HG03196 (cell line): ENCODE data around the gene GLCE.

Experiments
- ATAC-seq: cut with Tn5 transposase; IDR thresholded peaks from one replicate; pipeline ENCODE4 v1.9.1; 2021; ENCODE audit not compliant: unreplicated experiment

GLCE gene

DNA sequence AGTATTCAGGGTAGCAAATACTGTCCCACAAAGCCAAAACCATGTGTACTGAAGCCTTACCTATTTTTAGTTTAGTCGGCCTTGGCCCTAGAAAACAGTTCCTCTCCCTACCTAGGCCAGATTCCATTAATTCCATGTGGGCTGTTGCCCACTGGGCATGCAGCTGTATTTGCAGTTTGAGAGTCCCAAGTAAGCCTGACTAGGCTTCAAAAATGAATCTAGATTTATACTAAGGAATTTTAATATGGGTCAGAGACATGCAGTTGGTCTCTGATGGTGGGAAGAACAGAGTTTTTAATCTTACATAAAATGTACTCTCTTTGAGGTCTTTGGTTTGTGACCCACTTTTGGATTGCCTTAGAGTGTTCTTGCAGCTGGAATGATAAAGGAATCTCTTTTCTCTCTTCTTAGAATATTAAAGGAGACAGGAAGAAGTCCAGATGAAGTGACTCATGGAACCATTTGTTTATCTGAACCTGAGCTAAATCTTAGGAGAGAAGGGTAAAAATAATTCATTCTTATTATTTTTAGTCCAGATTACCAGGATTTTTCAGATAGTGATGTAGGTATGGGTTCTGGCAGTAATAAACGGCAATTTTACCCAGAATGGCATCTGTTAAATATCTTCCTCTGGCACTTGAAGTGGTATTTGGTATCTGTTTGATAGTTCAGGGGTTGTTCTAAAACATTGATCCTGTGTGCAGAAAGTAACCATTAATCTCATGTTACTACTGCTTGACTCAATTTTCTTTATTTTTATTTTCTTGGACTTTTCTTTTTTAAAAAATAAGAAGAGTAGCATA lies 33.8 kb downstream of the GLCE start:
- no peak for ATAC-seq

DNA sequence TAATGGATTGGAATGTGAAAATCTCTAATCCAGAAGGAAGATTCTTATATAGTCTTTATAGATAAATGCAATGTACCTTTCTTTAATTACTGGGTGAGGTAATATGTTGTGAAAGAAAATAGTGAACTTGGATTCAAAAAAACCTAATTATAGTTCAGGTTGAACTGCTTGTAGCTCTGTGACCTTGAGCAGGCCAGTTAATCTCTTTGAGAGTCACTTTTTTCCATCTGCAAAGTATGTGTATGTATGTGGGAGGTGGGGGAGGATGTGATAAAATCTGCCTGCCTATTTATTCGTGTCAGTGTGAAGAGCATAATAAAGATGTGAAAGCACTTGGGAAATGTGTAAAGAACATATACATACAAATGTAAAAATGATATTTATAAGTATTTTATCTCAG lies 34.4 kb downstream of the GLCE start:
- ATAC-seq = no peak

DNA sequence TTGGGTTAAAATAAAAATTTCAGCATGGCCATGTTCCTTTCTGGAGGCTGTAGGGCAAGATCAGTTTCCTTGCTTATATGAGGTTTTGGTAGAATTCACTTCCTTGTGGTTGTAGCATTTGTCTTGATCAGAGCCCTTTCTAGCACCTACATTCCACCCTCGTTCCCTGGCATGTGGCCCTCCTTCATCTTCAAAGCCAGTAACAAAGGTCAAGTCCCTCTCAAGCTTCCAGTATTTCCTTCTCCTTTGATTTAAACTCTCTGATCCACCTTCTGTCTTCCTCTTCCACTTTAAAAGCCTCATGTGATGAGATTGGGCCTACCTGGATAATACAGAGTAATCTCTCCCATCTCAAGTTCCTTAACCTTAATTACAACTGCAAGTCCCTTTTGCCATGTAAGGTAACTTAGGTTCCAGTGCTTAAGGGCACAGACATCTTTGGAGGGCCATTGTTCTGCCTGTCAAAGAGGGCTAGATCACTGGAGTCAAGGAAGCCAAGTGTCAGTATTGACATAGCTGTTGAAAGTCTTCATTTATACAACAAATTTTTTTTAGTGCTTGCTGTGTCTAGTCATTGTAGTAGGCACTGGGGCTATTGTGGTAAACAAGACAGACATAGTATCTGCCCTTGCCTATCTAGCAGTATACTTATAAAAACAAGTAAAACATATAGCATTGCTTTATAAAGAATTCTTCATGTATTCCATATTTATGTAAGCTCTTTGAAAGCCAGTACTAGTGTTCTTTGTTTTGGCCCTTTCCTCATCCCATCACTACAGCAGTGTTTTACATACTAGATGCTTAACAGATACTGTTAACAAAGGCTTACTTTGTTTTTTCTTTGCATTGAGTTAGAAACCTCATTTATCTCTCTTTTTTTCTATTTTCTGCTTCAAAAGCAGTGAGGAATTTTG lies 40.7 kb downstream of the GLCE start:
- no peak for ATAC-seq

DNA sequence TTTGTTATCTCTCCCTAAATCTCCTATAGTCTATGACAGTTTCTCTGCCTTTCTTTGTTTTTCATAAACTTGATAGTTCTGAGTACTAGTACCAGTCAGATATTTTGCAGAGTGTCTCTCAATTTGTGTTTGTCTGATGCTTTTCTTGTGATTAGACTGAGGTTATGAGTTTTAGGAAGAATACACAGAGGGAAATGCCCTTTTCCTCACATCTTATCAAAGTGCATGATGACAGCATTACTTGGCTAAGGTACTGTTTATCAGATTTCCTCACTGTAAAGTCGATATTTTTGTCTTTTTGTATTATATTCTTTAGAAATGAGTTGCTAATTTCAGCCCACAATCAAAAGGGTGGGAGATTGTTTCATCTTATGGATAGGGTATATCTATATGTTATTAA lies 45.6 kb downstream of the GLCE start:
- no peak for ATAC-seq

DNA sequence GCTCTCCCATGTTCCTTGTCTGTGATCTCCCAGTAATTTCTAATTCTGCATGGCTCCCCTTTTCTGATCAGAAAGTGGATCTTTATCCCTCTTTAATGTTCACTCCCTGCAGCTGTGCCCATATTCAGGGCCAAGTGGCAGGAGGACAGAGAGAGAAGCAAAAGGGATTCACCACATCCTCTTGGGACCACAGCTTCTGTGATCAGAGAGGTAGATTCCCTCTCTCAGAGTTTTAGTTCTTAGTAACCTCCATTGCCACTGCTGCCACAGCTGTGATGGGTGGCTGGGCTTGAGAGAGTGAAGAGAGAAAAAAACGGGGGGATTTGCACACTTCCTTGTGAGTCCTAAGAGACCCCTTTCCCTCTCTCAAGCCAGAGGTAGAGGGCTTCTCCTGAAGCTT lies 49.2 kb downstream of the GLCE start:
- ATAC-seq = no peak

DNA sequence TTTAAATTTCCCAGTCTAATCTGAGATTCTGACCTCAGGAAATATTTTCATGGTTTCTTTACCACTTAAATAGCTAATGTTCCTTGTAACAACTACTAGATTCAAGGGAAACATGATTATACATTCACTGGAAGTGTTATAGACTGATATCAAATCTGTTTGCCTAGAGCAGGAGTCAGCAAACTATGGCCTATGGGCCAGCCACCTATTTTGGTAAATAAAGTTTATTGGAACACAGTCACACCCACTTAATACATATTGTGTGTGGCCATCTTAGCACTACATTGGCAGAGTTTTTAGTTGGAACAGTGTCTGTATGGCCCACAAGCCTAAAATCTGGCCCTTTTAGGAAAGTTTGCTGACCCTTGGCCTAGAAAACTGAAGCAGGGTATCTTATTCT lies 50.1 kb downstream of the GLCE start:
- ATAC-seq = no peak

DNA sequence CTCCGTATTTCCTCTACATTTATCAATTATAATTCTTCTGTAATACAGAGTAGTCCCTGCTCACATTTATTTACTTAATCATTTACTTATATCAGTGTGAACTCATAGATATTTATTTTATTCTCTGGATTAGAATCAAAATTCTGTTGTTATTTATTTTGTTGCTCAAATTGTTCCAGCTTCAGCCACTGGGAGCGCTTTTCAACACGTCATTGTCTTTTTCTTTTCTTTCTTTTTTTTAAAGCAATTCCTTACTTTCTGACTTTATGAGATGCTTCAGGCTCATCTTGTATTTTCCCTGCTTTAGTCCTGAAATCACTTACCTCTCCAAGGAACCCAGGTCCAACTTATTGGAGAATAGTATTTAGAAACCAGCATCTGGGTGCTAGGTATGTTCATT lies 53.4 kb downstream of the GLCE start:
- ATAC-seq = no peak

DNA sequence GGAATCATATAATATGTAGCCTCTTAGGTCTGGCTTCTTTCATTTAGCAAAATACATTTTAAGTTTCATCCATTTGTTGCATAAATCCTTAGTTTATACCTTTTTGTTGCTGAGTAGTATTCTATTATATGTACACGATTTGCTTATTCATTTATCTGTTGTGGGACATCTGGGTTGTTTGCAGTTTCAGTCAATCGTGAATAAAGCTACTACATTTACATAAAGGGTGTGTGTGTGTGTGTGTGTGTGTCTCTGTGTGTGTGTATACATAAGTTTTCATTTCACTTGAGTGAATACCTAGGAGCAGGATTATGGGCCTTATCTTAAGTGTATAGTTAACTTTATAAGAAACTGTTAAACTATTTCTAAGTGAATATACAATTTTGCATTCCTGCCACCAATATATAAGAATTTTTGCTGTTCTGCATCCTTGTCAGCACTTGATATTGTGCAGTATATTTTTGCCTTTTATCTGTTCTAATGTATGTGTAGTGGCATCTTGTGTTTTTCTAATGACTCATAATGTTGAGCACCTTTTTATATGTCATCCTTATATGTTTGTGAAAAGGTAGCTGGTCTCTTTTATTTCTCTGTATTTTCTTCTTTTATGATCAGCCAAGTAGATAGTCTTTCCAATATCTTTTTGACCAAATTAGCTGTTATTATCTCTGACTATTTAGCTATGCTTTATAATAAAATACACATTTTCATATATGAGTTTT lies 55.0 kb downstream of the GLCE start:
- no peak for ATAC-seq

DNA sequence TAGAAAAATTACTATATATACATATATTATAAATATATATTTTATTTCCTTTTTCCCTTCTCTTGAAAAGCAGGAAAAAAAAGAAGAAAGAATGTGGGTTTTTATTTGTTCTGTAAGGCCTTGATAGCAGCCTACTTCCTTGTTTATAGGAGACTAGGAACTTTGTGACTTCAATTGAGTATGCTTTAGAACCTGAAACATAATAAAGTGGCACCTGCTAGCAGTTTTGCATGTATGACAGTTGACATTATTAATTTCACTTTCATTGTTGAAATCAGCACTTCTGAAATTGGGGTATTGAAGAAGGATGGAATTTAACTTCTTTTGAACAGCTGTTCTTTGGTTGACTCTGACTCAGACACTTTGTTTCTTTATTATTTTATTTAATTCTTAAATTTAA lies 56.9 kb downstream of the GLCE start:
- ATAC-seq = no peak

DNA sequence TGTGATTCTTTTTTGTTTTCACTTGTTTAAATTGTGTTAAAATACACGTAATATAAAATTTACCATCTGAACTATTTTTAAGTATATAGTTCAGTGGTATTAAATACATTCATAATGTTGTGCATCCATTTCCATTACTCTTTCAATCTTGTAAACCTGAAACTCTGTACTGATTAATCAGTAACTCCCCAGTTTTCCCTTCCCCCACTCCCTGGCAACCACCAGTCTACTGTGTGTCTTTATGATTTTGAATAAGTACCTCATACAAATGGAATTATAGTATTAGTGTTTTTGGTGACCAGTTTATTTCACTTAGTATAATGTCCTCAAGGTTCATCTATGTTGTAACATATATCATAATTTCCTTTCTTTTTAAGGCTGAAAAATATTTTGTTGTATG lies 59.3 kb downstream of the GLCE start:
- no peak for ATAC-seq

DNA sequence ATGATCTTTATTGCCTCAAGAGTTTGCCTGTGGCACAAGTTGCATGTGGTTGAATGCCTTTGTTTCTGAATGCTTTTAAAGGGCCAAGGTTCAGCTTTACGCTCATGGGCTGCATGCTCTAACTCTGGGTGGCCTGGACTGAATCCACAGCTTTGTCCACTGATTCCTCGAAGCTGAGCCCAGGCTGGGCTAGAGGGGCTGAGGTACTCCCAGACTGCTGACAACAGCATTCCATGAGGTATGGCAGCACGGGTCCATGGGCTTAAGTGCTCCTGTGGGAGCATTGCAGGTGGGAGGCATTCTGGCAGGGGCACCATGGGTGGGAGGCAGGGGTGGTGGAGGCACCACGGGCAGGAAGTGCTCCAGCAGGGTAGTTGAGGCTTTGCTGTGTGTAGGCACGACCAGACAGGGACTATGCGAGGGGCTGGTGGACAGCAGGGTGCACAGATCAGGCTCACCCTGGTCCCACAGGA lies 61.6 kb downstream of the GLCE start:
- ATAC-seq = no peak

DNA sequence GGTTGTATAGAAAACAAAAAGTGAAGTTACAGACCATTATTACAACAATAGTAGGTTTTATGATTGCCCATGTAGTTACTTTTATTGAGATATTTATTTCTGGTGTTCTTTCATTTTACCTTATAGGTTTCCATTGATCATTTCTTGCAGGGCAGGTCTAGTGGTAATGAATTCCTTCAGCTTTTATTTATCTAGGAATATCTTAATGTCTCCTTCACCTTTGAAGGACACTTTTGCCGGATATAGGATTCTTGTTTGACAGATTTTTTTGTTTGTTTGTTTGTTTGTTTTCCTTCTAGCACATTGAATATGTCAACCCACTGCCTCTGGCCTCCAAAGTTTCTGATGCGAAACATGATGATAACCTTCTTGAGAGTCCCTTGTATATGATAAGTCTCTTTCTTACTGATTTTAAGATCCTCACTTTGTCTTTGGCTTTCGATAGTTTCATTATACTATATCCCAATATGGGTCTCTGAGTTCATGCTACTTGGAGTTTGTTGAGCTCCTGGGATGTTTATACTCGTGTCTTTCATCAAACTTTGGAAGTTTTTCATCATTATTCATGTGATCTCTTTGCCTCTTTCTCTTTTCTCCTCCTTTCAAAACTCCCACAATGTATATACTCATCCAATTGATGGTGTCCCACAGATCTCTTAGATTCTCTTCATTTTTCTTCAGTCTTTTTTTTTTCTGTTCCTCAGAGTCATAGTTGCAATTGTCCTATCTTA lies 62.8 kb downstream of the GLCE start:
- no peak for ATAC-seq

DNA sequence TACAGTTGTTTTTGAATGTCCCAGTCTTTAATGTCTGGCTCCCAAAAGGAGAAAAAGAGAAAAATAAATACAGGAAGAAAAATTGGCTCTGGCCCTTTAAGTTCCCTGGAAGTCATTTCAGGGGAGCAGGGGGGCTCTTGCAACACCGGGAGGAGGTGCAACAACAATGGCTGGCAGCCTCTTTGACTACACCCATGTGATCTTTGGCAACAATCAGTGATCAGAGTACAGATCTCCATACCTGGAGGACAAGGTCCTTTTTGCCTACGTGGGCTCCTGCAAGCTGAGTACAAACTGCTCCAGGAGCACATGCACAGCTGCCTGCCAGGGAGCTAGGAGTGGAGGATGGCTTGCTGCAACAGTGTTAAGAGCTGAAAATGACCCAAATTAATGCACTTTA lies 63.9 kb downstream of the GLCE start:
- no peak for ATAC-seq

DNA sequence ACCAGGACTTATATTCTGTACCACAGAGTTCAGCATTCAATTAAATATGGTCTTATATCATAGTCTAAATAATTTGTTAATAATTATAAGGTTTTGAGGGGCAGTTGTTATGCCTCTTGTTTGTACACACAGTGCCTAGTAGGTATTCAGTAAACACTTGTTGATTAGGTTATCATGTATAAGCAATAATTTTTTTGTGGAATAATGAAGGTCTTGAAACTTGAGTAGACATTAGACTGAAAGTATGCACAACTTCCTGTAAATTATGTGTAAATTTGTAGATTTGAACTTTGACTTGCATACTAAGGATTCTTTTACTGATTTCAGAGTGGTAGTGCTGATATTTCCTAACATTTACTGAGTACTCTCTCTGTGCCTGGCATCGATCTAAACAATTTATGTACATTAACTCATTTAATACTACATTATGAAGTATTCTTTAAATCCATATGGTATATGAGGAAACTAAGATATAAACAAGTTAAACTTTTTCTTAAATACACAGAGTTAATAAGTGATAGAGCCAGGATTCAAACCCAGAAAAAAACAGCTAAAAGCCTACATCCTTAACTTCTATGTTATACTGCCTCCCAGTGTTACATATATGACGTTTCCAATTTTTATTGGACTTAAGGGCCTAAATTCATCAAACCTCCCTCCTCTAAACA lies 65.1 kb downstream of the GLCE start:
- no peak for ATAC-seq

DNA sequence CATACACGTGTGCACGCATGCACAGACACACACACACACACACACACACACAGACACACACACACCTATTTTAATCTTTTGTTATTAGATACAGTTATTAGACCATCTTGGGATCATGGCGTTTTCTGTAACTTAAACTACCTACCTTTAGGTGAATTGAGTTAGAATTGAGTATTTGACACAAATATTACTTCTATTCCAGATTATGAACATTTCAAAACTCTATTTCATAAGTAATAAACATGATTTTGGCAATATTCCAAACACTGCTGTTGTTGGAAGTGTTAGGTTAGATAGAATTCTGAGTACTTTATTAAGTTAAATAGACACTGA lies 65.6 kb downstream of the GLCE start:
- no peak for ATAC-seq

DNA sequence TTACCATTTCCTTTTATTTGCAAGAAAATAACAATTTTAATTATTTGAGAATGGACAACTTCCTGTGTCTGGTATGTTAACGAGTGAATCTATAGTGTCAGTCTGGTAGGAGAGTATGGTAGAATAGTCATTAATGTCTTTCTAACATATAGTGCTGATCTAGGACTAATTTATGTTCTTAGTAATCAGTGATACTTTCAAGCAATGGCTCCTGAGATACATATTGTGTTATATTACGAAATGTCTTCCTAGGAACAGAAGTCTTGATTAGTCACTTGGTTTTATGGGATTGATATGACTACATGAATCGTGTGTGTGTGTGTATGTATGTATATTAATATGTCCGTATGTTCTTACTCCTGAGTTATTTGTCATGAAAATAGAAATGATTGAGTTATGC lies 71.7 kb downstream of the GLCE start:
- no peak for ATAC-seq

DNA sequence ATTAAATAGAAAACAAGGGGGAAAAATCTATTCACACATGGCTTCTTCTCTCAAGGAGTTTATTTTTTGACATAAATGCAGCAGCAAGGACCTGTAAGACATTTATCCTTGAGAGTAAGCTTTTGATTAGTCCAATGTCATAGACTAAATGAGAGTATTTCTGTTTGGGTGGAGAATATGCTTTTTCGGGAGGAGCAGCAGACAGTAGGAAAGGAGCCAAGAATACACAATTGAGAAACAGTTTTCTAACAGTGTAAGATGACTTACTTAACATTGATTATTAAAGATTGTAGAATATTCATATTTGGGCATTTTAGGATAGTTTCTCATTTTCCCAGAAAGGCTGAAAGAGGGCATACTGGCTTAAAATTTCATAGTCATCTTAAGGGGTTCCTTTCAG lies 72.3 kb downstream of the GLCE start:
- no peak for ATAC-seq

DNA sequence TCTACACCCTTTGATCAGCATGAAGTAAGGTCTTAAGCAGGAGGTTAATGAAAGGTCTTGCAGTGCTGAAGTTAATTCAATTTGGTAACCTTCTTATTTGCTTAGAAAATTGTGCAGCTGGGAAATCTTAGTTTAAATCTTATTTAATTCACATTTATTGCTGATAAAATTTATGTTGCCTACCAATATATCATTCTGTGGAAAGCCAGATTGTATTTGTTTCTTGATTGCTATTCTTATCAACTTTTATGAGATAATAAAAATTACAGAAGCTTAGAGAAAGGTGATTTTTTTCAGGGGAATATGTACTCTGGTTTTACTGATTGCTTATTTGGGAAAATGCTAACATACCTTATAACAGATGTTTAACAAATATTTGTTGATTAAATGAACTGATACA lies 74.2 kb downstream of the GLCE start:
- ATAC-seq = no peak

DNA sequence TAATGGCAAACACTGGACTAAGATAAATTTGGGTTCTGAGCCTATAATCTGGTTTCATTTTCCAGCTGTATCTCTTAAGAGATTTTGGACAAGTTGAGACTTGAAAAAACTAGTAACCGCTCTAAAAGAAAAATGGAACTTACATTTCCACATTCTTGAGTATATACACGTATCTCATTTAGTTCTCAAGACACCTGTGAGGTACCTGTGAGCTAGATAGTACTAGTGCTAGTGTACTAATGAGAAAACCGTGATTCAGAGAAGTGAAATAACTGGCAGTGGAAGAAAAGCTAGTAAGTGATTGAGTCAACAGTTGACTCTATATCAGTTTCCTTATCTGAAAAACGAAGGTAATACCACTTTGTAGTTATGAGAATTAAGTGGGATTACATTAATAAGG lies 76.1 kb downstream of the GLCE start:
- no peak for ATAC-seq

DNA sequence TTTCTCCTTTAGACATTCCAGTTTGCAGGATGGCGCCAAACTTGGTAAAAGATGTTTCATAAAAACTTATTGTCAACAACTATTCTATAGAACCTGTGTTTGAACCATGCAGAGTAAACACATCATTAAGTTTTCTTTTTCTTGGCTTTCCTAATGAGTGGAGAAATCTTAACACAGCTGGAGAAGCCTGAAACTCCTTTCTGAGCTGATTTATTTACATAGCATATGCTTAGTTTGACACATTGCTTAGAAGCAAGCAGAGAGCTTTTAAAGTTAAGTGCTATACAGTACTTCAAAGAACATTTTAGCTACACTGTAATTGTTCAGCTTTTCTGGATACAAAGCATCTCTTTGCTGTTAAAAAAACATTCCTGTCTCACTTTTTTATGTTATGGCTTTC lies 77.3 kb downstream of the GLCE start:
- no peak for ATAC-seq

DNA sequence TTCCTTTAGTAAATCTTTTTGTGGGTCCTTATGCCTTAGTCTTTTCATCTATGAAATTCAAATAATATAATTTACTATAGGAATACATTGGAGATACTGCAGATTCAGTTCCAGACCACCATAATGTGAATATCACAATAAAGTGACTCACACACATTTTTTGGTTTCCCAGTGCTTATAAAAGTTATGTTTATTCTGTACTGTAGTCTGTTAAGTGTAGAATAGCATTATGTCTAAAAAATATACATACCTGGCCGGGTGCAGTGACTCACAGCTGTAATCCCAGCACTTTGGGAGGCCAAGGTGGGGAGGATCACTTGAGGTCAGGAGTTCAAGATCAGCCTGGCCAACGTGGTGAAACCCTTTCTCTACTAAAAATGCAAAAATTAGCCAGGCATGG lies 84.4 kb downstream of the GLCE start:
- no peak for ATAC-seq
